HepG2 (cell line): ENCODE results near the gene KLHL36. TPM values are rescaled to one million over a fixed set of nuclear protein-coding genes. Genes with fewer than 3 reads are reported as not detected.
A peak's percentile ranks its signal among the peaks of the same experiment; 100 is the strongest.

Experiments
- FOSL2 ChIP-seq: sonication (generic); formaldehyde crosslinking; IDR thresholded peaks from 2 replicates; pipeline ENCODE4 v1.4.0; 2020; ENCODE audit warnings: missing genetic modification reagents
- GABPB1 ChIP-seq: IDR thresholded peaks from 2 replicates; pipeline ENCODE4 v1.6.1; 2016; ENCODE audit warnings: mild to moderate bottlenecking, missing genetic modification reagents, moderate library complexity, missing compliant biosample characterization
- HNF4A ChIP-seq: sonication (generic); formaldehyde crosslinking; IDR thresholded peaks from 2 replicates; pipeline ENCODE4 v1.4.0; 2020; ENCODE audit warnings: missing genetic modification reagents
- KDM2A ChIP-seq: sonication (generic); formaldehyde crosslinking; IDR thresholded peaks from 2 replicates; pipeline ENCODE4 v1.4.0; 2020; ENCODE audit warnings: low read depth, missing genetic modification reagents, borderline replicate concordance
- KLF11 ChIP-seq: IDR thresholded peaks from 2 replicates; pipeline ENCODE4 v1.6.1; 2016; ENCODE audit warnings: missing compliant biosample characterization
- MAF1 ChIP-seq: sonication (generic); formaldehyde crosslinking; IDR thresholded peaks from 2 replicates; pipeline ENCODE4 v1.5.0; 2020; ENCODE audit warnings: missing genetic modification reagents, borderline replicate concordance
- MEIS2 ChIP-seq: sonication (generic); formaldehyde crosslinking; IDR thresholded peaks from 2 replicates; pipeline ENCODE4 v1.9.0; 2021; ENCODE audit warnings: mild to moderate bottlenecking, missing genetic modification reagents
- NFE2L1 ChIP-seq: sonication (generic); formaldehyde crosslinking; IDR thresholded peaks from 2 replicates; pipeline ENCODE4 v1.4.0; 2020; ENCODE audit warnings: missing genetic modification reagents, mild to moderate bottlenecking, borderline replicate concordance
- NRL ChIP-seq: sonication (generic); formaldehyde crosslinking; IDR thresholded peaks from 2 replicates; pipeline ENCODE4 v1.5.0; 2020; ENCODE audit warnings: missing genetic modification reagents, mild to moderate bottlenecking, moderate library complexity, borderline replicate concordance
- RARG ChIP-seq: sonication (generic); formaldehyde crosslinking; IDR thresholded peaks from 2 replicates; pipeline ENCODE4 v1.4.0; 2020; ENCODE audit warnings: low read depth, mild to moderate bottlenecking, missing genetic modification reagents
- RFX1 ChIP-seq: fragments of 450-650 bp; IDR thresholded peaks from 2 replicates; pipeline ENCODE4 v1.6.1; 2017
- YEATS2 ChIP-seq: sonication (generic); formaldehyde crosslinking; IDR thresholded peaks from 2 replicates; pipeline ENCODE4 v1.4.0; 2020; ENCODE audit warnings: missing genetic modification reagents, borderline replicate concordance
- ZBTB1 ChIP-seq: sonication (generic); formaldehyde crosslinking; IDR thresholded peaks from 2 replicates; pipeline ENCODE4 v1.4.0; 2020; ENCODE audit warnings: missing genetic modification reagents, borderline replicate concordance
- ZNF138 ChIP-seq: sonication (generic); formaldehyde crosslinking; IDR thresholded peaks from 2 replicates; pipeline ENCODE4 v1.5.0; 2020; ENCODE audit warnings: mild to moderate bottlenecking, low read depth, missing genetic modification reagents
- ZNF20 ChIP-seq: sonication (generic); formaldehyde crosslinking; IDR thresholded peaks from 2 replicates; pipeline ENCODE4 v1.4.0; 2020; ENCODE audit warnings: mild to moderate bottlenecking, moderate library complexity, missing genetic modification reagents
- ZNF24 ChIP-seq: fragments of 450-650 bp; IDR thresholded peaks from 2 replicates; pipeline ENCODE4 v1.6.1; 2017; ENCODE audit warnings: antibody characterized with exemption, mild to moderate bottlenecking
- ZNF501 ChIP-seq: sonication (generic); formaldehyde crosslinking; IDR thresholded peaks from 2 replicates; pipeline ENCODE4 v1.5.1; 2020; ENCODE audit warnings: mild to moderate bottlenecking, moderate library complexity, missing genetic modification reagents
- ZNF616 ChIP-seq: sonication (generic); formaldehyde crosslinking; IDR thresholded peaks from 2 replicates; pipeline ENCODE4 v1.5.0; 2020; ENCODE audit warnings: low read depth, mild to moderate bottlenecking, missing genetic modification reagents
- ZNF672 ChIP-seq: sonication (generic); formaldehyde crosslinking; IDR thresholded peaks from 2 replicates; pipeline ENCODE4 v1.8.1; 2022; ENCODE audit warnings: missing genetic modification reagents
- ZNF768 ChIP-seq: sonication (generic); formaldehyde crosslinking; IDR thresholded peaks from 2 replicates; pipeline ENCODE4 v1.4.0; 2020; ENCODE audit warnings: missing genetic modification reagents
- ZZZ3 ChIP-seq: sonication (generic); formaldehyde crosslinking; IDR thresholded peaks from 2 replicates; pipeline ENCODE4 v1.4.0; 2020; ENCODE audit warnings: missing genetic modification reagents, mild to moderate bottlenecking, borderline replicate concordance
- polyA plus RNA-seq, 8 experiments: library from polyadenylated mRNA; depleted of rRNA in 3 of 8; stranded (reverse) in 7 of 8; unstranded in 1 of 8; fragments of >200 nt; fragmentation: Illumina TruSeq in 4 of 8; extraction: Trizol in 4 of 8; gene quantifications; 2 replicates each; pipeline versions ENCODE4 v1.2.1 to v1.2.3, GENCODE V29; 2011 to 2016; ENCODE audit warnings: low read depth in 4 of 8, missing spikeins in 1 of 8, mixed read lengths in 1 of 8; ENCODE audit not compliant: insufficient read depth in 1 of 8
- total RNA-seq, 5 experiments: library from RNA; depleted of rRNA; stranded (reverse); fragments of >200 nt; fragmentation: Illumina TruSeq; extraction: Trizol; gene quantifications; 2 replicates each; pipeline ENCODE4 v1.2.3, GENCODE V29; 2016; ENCODE audit warnings: low read depth in 1 of 5
- TF ChIP-seq, protein P1 (sequence below): sonication (generic); formaldehyde crosslinking; IDR thresholded peaks from 2 replicates; pipeline ENCODE4 v1.5.0; 2020; ENCODE audit warnings: missing genetic modification reagents, mild to moderate bottlenecking, borderline replicate concordance
- TF ChIP-seq, protein P2 (sequence below): IDR thresholded peaks from 2 replicates; pipeline ENCODE4 v1.6.1; 2012; ENCODE audit warnings: inconsistent platforms
- TF ChIP-seq, protein P3 (sequence below): sonication (generic); formaldehyde crosslinking; IDR thresholded peaks from 2 replicates; pipeline ENCODE4 v1.5.0; 2020; ENCODE audit warnings: mild to moderate bottlenecking, missing genetic modification reagents
- TF ChIP-seq, protein P4 (sequence below): sonication (generic); formaldehyde crosslinking; IDR thresholded peaks from 2 replicates; pipeline ENCODE4 v1.8.0; 2023; ENCODE audit warnings: mild to moderate bottlenecking, missing genetic modification reagents
- TF ChIP-seq, protein P5 (sequence below): sonication (generic); formaldehyde crosslinking; IDR thresholded peaks from 2 replicates; pipeline ENCODE4 v1.8.1; 2023; ENCODE audit warnings: mild to moderate bottlenecking, missing genetic modification reagents

The KLHL36 gene
- total and polyA plus RNA-seq, 2 of the 13 experiments (the other 11 are each of a cell fraction or from before 2014, with no cell fraction given): 24.3 to 26.0 TPM

DNA sequence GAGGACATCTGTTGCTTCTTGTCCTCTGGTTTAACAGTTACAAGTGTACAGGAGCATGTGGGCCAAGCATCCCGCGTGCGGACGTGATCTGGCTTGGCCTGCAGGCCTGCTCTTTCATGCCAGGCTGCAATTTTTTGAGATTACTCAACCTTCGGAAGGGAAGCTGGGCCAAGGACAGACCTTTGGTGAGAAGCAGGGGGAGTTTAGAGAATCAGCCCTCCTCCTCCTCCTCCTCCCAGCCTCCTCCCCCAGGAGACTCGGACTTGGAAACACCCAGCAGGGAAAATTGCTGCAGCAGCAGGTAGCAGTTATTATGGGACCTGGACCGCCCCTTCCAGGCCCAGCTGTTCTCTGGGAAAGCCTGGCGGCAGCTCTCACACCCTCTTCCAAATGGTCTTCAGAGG is 5.1 kb upstream of the KLHL36 start (continued):
- no peak for TF ChIP-seq ZBTB1
- no peak for TF ChIP-seq RARG
- no peak for TF ChIP-seq ZNF138 (CRISPR knock-in tag)
- TF ChIP-seq, protein P1, sequence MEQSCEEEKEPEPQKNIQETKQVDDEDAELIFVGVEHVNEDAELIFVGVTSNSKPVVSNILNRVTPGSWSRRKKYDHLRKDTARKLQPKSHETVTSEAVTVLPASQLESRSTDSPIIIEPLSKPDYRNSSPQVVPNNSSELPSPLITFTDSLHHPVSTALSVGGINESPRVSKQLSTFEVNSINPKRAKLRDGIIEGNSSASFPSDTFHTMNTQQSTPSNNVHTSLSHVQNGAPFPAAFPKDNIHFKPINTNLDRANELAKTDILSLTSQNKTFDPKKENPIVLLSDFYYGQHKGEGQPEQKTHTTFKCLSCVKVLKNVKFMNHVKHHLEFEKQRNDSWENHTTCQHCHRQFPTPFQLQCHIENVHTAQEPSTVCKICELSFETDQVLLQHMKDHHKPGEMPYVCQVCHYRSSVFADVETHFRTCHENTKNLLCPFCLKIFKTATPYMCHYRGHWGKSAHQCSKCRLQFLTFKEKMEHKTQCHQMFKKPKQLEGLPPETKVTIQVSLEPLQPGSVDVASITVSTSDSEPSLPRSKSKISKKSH (CRISPR knock-in tag): no peak
- 0 out of 2 replicates have a peak, but pooled peaks have one; percentile 30 for TF ChIP-seq YEATS2 (CRISPR knock-in tag)
- TF ChIP-seq ZNF24: no peak
- TF ChIP-seq NFE2L1 (CRISPR knock-in tag): no peak
- TF ChIP-seq ZNF768 (CRISPR knock-in tag): no peak
- no peak for TF ChIP-seq KDM2A (CRISPR knock-in tag)
- no peak for TF ChIP-seq KLF11 (CRISPR knock-in tag)
- TF ChIP-seq HNF4A (CRISPR knock-in tag): no peak
- TF ChIP-seq, protein P2, sequence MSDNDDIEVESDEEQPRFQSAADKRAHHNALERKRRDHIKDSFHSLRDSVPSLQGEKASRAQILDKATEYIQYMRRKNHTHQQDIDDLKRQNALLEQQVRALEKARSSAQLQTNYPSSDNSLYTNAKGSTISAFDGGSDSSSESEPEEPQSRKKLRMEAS: peak; percentile 57; the same call in 1 of the 2 replicates
- TF ChIP-seq ZNF501 (CRISPR knock-in tag): no peak
- TF ChIP-seq, protein P3, sequence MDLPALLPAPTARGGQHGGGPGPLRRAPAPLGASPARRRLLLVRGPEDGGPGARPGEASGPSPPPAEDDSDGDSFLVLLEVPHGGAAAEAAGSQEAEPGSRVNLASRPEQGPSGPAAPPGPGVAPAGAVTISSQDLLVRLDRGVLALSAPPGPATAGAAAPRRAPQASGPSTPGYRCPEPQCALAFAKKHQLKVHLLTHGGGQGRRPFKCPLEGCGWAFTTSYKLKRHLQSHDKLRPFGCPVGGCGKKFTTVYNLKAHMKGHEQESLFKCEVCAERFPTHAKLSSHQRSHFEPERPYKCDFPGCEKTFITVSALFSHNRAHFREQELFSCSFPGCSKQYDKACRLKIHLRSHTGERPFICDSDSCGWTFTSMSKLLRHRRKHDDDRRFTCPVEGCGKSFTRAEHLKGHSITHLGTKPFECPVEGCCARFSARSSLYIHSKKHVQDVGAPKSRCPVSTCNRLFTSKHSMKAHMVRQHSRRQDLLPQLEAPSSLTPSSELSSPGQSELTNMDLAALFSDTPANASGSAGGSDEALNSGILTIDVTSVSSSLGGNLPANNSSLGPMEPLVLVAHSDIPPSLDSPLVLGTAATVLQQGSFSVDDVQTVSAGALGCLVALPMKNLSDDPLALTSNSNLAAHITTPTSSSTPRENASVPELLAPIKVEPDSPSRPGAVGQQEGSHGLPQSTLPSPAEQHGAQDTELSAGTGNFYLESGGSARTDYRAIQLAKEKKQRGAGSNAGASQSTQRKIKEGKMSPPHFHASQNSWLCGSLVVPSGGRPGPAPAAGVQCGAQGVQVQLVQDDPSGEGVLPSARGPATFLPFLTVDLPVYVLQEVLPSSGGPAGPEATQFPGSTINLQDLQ (CRISPR knock-in tag): no peak
- TF ChIP-seq MEIS2 (CRISPR knock-in tag): no peak
- TF ChIP-seq NRL (CRISPR knock-in tag): peak; percentile 66; the same call in 1 of the 2 replicates
- no peak for TF ChIP-seq ZNF20 (CRISPR knock-in tag)
- TF ChIP-seq MAF1: no peak
- TF ChIP-seq RFX1: no peak
- no peak for TF ChIP-seq ZNF672 (CRISPR knock-in tag)
- peak; percentile 38; the same call in 1 of the 2 replicates for TF ChIP-seq FOSL2 (CRISPR knock-in tag)
- no peak for TF ChIP-seq ZZZ3 (CRISPR knock-in tag)
- TF ChIP-seq, protein P4, sequence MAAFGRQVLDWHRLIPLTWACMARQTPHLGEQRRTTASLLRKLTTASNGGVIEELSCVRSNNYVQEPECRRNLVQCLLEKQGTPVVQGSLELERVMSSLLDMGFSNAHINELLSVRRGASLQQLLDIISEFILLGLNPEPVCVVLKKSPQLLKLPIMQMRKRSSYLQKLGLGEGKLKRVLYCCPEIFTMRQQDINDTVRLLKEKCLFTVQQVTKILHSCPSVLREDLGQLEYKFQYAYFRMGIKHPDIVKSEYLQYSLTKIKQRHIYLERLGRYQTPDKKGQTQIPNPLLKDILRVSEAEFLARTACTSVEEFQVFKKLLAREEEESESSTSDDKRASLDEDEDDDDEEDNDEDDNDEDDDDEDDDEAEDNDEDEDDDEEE: no peak
- no peak for TF ChIP-seq ZNF616
- TF ChIP-seq, protein P5, sequence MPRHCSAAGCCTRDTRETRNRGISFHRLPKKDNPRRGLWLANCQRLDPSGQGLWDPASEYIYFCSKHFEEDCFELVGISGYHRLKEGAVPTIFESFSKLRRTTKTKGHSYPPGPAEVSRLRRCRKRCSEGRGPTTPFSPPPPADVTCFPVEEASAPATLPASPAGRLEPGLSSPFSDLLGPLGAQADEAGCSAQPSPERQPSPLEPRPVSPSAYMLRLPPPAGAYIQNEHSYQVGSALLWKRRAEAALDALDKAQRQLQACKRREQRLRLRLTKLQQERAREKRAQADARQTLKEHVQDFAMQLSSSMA (CRISPR knock-in tag): 0 out of 2 replicates have a peak, but pooled peaks have one; percentile 47
- 0 out of 2 replicates have a peak, but pooled peaks have one; percentile 18 for TF ChIP-seq GABPB1 (CRISPR knock-in tag)
